Smooth muscle cell (in vitro differentiated cells): ENCODE results near the gene TRERF1. TPM values are rescaled to one million over a fixed set of nuclear protein-coding genes. Genes with fewer than 3 reads are reported as not detected.

Experiments
- DNase-seq: peaks from one replicate; lab custom pipeline; 2025; ENCODE audit not compliant: unreplicated experiment; lab: John Stamatoyannopoulos, UW
- H2AFZ ChIP-seq: fragments of 200-600 bp; sonication (generic); 2 replicates; pipeline ENCODE4 v1.6.0; 2016; ENCODE audit warnings: antibody characterized with exemption, low read depth, mild to moderate bottlenecking
- H3F3A ChIP-seq: fragments of 200-600 bp; sonication (generic); 2 replicates; pipeline ENCODE4 v1.6.0; 2017; ENCODE audit warnings: antibody characterized with exemption, low read depth
- H3K27ac ChIP-seq: fragments of 200-600 bp; sonication (generic); 2 replicates; pipeline ENCODE4 v1.5.1; 2016; ENCODE audit warnings: low read depth, mild to moderate bottlenecking
- H3K27me3 ChIP-seq: fragments of 200-600 bp; sonication (generic); 2 replicates; pipeline ENCODE4 v1.6.1; 2016; ENCODE audit warnings: low read depth, mild to moderate bottlenecking
- H3K36me3 ChIP-seq: fragments of 200-600 bp; sonication (generic); 2 replicates; pipeline ENCODE4 v1.5.1; 2016; ENCODE audit warnings: low read depth
- H3K4me1 ChIP-seq: fragments of 200-600 bp; sonication (generic); 2 replicates; pipeline ENCODE4 v1.5.1; 2016; ENCODE audit warnings: low read depth
- H3K4me2 ChIP-seq: fragments of 200-600 bp; sonication (generic); 2 replicates; pipeline ENCODE4 v1.6.0; 2016; ENCODE audit warnings: mild to moderate bottlenecking
- H3K4me3 ChIP-seq: fragments of 200-600 bp; sonication (generic); 2 replicates; pipeline ENCODE4 v1.5.1; 2016; ENCODE audit warnings: mild to moderate bottlenecking
- H3K79me2 ChIP-seq: fragments of 200-600 bp; sonication (generic); 2 replicates; pipeline ENCODE4 v1.6.0; 2016; ENCODE audit warnings: low read depth, mild to moderate bottlenecking
- H3K9ac ChIP-seq: fragments of 200-600 bp; sonication (generic); 2 replicates; pipeline ENCODE4 v1.6.0; 2016; ENCODE audit warnings: low read depth
- H3K9me3 ChIP-seq: fragments of 200-600 bp; sonication (generic); replicated peaks from 2 replicates; pipeline ENCODE4 v1.5.1; 2016; ENCODE audit warnings: low read depth
- H4K20me1 ChIP-seq: fragments of 200-600 bp; sonication (generic); 2 replicates; pipeline ENCODE4 v1.6.0; 2016; ENCODE audit warnings: low read depth
- WGBS: methylation state at CpG from one replicate; pipeline ENCODE4 v1.1.7; 2016; ENCODE audit warnings: low lambda C conversion rate; 5-methylcytosine and 5-hydroxymethylcytosine counted together
- polyA plus RNA-seq: library from polyadenylated mRNA; unstranded; fragments of >200 nt; fragmentation: Nextera tagmentation; extraction: Ambion mirVana; gene quantifications from 2 replicates; pipeline ENCODE4 v1.2.1, GENCODE V29; 2016
- total RNA-seq: library from RNA; depleted of rRNA; stranded (reverse); fragments of >200 nt; gene quantifications from 2 replicates; pipeline ENCODE4 v1.2.3, GENCODE V29; 2014
- TF ChIP-seq, protein P1 (sequence below): fragments of 200-600 bp; sonication (generic); IDR thresholded peaks from 2 replicates; pipeline ENCODE4 v1.5.1; 2017; ENCODE audit warnings: borderline replicate concordance, mild to moderate bottlenecking, antibody characterized with exemption; ENCODE audit not compliant: insufficient read depth, poor library complexity, severe bottlenecking

The TRERF1 gene
- total and polyA plus RNA-seq, 2 experiments from 2014 or later = 3.5 to 5.3 TPM

DNA sequence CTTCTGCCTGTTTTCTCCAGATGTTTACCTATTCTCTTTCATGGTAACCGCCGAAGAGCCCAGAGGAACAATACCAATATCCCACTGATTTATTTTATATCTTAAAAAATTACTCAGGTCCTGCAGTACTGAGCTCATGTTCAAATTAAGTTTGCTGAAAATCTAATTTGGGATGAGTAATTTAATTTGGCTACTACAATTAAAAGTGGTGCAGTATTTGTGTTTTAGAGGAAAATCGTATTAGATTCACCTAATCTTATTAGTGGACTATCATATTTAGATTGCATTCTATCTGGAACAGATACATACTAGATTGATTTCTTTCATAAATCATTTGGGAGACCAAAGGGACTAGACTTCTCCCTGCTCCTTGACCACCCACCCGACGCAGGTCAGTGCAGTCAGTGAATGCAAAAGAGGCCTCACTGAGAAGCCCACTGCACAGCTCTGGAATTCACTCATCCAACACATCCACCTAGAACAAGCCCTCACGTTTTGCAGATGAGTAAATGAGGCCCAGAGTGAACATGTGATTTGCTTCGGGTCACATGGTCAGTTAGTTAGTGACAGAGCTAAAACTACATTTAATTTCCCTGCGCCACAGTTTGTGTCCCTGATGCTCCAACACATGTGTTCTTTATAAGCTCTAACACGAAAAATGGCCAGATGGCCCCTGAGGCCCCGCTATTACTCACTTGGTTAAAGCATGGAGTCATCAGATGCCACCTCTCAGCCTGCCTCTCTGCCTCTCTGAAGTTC, 101.8 kb downstream of the TRERF1 start:
- no peak overlapping the region for H3K9ac ChIP-seq
- no peaks in the 10 kb centered on the region for H3K36me3 ChIP-seq
- H2AFZ ChIP-seq = no peak overlapping the region
- no peaks in the 10 kb centered on the region for H3F3A ChIP-seq
- no peak overlapping the region for H3K4me2 ChIP-seq
- H3K79me2 ChIP-seq = no peaks in the 10 kb centered on the region
- no peaks in the 10 kb centered on the region for H3K27me3 ChIP-seq
- no peak for DNase-seq
- H3K4me3 ChIP-seq = no peak overlapping the region
- 73% methylated on average over 10 of the region's 10 CpGs for WGBS
- no peaks in the 10 kb centered on the region for H3K9me3 ChIP-seq
- peak overlapping the region; percentile 49 for H3K27ac ChIP-seq
- TF ChIP-seq, protein P1, sequence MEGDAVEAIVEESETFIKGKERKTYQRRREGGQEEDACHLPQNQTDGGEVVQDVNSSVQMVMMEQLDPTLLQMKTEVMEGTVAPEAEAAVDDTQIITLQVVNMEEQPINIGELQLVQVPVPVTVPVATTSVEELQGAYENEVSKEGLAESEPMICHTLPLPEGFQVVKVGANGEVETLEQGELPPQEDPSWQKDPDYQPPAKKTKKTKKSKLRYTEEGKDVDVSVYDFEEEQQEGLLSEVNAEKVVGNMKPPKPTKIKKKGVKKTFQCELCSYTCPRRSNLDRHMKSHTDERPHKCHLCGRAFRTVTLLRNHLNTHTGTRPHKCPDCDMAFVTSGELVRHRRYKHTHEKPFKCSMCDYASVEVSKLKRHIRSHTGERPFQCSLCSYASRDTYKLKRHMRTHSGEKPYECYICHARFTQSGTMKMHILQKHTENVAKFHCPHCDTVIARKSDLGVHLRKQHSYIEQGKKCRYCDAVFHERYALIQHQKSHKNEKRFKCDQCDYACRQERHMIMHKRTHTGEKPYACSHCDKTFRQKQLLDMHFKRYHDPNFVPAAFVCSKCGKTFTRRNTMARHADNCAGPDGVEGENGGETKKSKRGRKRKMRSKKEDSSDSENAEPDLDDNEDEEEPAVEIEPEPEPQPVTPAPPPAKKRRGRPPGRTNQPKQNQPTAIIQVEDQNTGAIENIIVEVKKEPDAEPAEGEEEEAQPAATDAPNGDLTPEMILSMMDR = no peak
- no peaks in the 10 kb centered on the region for H3K4me1 ChIP-seq
- no peaks in the 10 kb centered on the region for H4K20me1 ChIP-seq

DNA sequence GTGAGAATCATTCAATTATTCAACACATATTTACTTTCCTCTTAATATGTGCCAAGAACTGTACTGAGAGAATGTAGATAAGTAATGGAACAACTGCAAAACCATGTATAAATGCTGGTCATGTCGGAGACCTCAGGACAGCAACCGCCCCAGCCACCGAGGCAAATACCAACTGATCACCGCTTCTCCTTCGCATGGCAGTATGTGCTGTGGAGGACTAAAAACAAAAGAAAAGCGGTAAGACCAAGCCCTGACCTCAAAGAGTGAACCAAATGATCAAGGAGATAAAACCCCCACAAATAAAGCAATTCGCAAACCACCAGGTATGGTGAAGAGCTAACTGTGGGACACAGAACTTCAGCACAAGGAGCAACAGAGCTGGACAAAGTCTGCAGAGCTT, 104.3 kb downstream of the TRERF1 start:
- Histone ChIP-seq H3K4me3 (no peak overlapping the region), H3K27me3 (no peaks in the 10 kb centered on the region), H3K27ac (no peak overlapping the region), H3K4me1 (no peaks in the 10 kb centered on the region), H3K9me3 (no peaks in the 10 kb centered on the region), H3K36me3 (no peaks in the 10 kb centered on the region), H3K4me2 (no peak overlapping the region), H3F3A (no peaks in the 10 kb centered on the region), H3K79me2 (no peaks in the 10 kb centered on the region), H3K9ac (no peak overlapping the region), H2AFZ (no peak overlapping the region), H4K20me1 (no peaks in the 10 kb centered on the region)
- no peak for DNase-seq
- WGBS = 99% methylated on average over 7 of the region's 7 CpGs
- TF ChIP-seq, protein P1 = no peak

DNA sequence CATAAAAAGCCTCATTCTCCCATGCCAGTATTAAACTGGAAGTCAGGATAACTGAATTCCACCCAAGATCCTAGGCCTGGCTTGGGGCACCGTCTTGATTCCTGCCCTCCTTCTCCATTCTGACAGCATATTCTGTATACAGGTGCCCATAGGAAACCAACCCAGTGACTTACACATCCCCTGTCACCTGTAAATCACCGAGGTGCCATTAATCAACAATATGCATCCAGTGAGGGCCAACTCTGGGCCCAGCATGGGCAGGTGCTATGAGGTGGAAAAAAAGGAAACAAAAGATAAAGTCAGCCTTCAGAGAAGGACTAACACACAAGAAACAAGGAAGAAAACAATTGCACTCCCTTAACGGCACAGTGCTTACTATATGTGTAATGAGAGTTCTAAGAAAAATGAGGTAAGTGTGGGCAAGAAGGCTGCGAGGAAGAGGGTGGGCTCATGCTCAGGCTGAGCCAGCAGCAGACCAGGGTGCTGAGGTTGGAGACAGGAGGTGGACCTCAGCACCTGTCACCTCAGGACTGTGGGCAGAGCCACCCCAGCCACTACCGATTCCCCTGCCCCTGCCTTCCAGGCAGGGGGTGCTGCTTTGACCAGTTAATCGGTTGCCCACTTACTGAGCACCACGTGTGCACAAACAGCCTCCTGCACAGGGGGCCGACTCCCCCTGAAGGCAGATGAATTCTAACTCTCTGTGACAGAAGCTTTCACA, 105.9 kb downstream of the TRERF1 start:
- Histone ChIP-seq H3K9me3 (no peaks in the 10 kb centered on the region), H3K4me1 (no peaks in the 10 kb centered on the region), H3K79me2 (no peaks in the 10 kb centered on the region), H3K4me3 (no peak overlapping the region), H3K9ac (no peak overlapping the region), H3K27me3 (no peaks in the 10 kb centered on the region), H3K36me3 (no peaks in the 10 kb centered on the region), H3F3A (no peaks in the 10 kb centered on the region), H3K4me2 (no peak overlapping the region), H2AFZ (no peak overlapping the region), H3K27ac (no peak overlapping the region), H4K20me1 (no peaks in the 10 kb centered on the region)
- DNase-seq = no peak
- WGBS = 96% methylated on average over 8 of the region's 8 CpGs
- TF ChIP-seq, protein P1 = no peak

DNA sequence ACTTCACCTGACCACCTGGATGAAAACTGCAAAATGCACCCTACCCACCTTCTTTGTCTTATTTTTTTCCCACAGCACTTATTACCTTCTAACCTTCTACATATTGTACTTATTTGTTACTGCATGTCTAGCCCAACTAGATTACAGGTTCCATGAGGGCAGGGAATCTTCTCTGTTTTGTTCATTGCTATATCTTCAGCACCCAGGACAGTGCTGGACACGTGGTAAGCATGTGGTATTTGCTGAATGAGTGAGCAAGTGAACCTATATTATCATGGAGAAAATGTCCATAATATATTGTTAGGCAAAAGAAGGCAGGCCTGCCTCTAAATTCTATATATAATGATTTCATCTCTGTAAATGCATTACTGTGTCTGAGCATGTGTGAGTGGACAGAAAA, 107.0 kb downstream of the TRERF1 start:
- Histone ChIP-seq H3K79me2 (no peaks in the 10 kb centered on the region), H3K27me3 (no peaks in the 10 kb centered on the region), H3K36me3 (no peaks in the 10 kb centered on the region), H3K4me1 (no peaks in the 10 kb centered on the region), H3K4me2 (no peak overlapping the region), H2AFZ (no peak overlapping the region), H3K4me3 (no peak overlapping the region), H3K9me3 (no peaks in the 10 kb centered on the region), H4K20me1 (no peaks in the 10 kb centered on the region), H3F3A (no peaks in the 10 kb centered on the region), H3K27ac (no peak overlapping the region), H3K9ac (no peak overlapping the region)
- 82% methylated on average over 1 of the region's 1 CpG for WGBS
- DNase-seq = no peak
- TF ChIP-seq, protein P1 = no peak
